ENCODE measurements around the gene FGF18. TPM values are rescaled to one million over a fixed set of nuclear protein-coding genes. Genes with fewer than 3 reads are reported as not detected.

The FGF18 gene
- total RNA-seq, 2 donors from 2014 or later, result 0.19 to 0.21 TPM

DNA sequence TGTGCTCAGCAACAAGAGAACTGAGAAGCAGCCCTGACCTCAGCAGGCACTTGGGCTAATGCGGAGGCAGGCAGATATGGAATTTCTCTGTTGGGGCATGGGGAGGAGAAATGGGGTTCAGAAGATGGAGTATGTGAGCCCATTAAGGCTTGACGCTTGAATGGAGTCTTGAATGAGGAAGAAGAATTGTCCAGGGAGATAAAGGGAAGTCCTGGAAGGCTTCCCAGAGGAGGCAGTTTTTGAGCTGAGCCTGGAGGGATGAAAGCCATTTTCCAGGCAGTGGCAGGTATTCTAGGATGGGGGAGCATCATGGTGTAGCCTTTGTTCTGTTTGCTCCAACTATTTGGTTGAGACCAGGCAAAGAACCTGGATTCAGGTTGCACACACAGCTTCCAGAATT, 34.5 kb downstream of the FGF18 start:
- no peak overlapping the region for H3K4me3 Mint-ChIP-seq
- no peaks in the 10 kb centered on the region for H3K4me1 Mint-ChIP-seq
- no peaks in the 10 kb centered on the region for H3K9me3 Mint-ChIP-seq
- no peaks in the 10 kb centered on the region for H3K36me3 Mint-ChIP-seq (ENCODE audit: low read depth)
- H3K27ac Mint-ChIP-seq, result no peak overlapping the region
- peaks cover 13% of the 10 kb centered on the region for H3K27me3 Mint-ChIP-seq
- ATAC-seq (replicated peaks), result no peak

DNA sequence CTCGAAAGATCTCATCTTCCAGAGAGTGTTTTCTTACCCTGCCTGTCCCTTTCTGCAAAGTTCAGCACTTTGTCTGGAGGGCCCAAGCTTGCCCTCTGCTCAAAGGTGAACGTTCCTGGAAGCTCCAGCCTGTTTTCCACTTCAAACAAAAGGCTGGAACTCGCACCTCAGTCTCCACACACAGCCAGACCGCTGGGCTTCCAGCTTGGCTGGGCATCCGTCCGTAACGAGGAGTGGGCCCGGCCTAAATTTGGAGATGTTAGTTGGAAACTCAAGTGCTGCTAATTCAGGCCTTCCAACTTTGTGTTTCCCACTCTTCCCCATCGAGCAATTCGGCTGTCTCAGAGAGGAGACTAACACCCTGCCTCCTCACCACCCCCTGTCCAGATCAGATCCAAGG, 35.1 kb downstream of the FGF18 start:
- H3K4me1 Mint-ChIP-seq, result no peaks in the 10 kb centered on the region

GRCh38 chr5:171455522-171455921, 36.1 kb downstream of the FGF18 start:
- no peaks in the 10 kb centered on the region for H3K4me1 Mint-ChIP-seq
- no peak for ATAC-seq (replicated peaks)
- no peak overlapping the region for H3K4me3 Mint-ChIP-seq
- no peaks in the 10 kb centered on the region for H3K9me3 Mint-ChIP-seq
- H3K27me3 Mint-ChIP-seq, result peaks cover 16% of the 10 kb centered on the region
- H3K36me3 Mint-ChIP-seq (ENCODE audit: low read depth), result no peaks in the 10 kb centered on the region
- H3K27ac Mint-ChIP-seq, result no peak overlapping the region

More for the DNA sequence above, 35.1 kb downstream of the FGF18 start:
- no peak overlapping the region for H3K27ac Mint-ChIP-seq
- H3K27me3 Mint-ChIP-seq, result peaks cover 16% of the 10 kb centered on the region
- H3K9me3 Mint-ChIP-seq, result no peaks in the 10 kb centered on the region
- ATAC-seq (replicated peaks), result no peak
- no peak overlapping the region for H3K4me3 Mint-ChIP-seq
- H3K36me3 Mint-ChIP-seq (ENCODE audit: low read depth), result no peaks in the 10 kb centered on the region

- Mint-ChIP-seq H3K9me3 (no peaks in the 10 kb centered on the region), H3K4me1 (no peaks in the 10 kb centered on the region), H3K4me3 (no peak overlapping the region), H3K27ac (no peak overlapping the region), H3K27me3 (peaks cover 10% of the 10 kb centered on the region), H3K36me3 (ENCODE audit: low read depth) (no peaks in the 10 kb centered on the region)
- no peak for ATAC-seq (replicated peaks)
These were observed 37.9 kb downstream of the FGF18 start for GRCh38 chr5:171457208-171457981.

GRCh38 chr5:171459839-171460238, 40.4 kb downstream of the FGF18 start:
- peaks cover 8% of the 10 kb centered on the region for H3K27me3 Mint-ChIP-seq
- H3K27ac Mint-ChIP-seq, result no peak overlapping the region
- H3K36me3 Mint-ChIP-seq (ENCODE audit: low read depth), result no peaks in the 10 kb centered on the region
- ATAC-seq (replicated peaks), result no peak
- H3K4me1 Mint-ChIP-seq, result no peaks in the 10 kb centered on the region
- H3K4me3 Mint-ChIP-seq, result no peak overlapping the region
- no peaks in the 10 kb centered on the region for H3K9me3 Mint-ChIP-seq

DNA sequence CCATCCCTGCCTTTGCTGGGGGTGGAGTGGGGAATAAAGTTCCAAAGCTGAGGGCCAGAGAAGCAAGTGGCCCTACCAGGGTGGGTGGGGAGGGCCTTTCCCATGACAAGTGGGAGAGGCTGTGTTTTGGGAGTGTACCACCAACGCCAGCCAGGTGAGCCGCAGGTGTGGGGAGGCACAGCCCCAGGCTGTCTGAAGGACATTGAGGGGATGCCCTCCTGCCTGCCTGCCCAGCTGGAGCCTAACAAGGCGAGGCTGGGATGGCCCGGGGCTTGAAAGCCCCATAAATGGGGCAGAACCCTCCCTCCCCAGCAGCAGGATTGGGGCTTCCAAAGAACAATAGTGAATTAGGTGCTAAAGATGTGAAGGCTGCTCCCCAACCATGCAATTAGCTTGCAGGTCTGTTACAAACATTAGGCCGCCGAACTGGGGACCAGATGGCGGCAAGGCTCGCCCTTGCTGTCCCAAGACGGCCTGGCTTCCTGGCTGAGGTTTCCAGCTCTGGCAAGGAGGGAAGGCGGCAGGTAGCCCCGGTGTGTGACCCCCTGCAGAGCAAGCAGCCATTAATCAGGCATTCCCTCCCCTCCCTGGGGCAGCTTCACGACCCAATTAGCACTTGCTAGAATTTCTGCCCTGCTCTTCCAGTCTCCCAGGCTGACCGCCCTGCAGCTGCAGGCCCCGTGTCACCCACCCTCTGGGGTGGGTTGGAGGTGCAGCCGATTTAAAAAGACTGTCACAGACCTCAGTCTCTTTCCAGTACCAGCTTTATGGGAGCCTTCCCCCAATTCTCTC, 42.9 kb downstream of the FGF18 start:
- Mint-ChIP-seq H3K4me3 (no peak overlapping the region), H3K27me3 (peaks cover 14% of the 10 kb centered on the region), H3K9me3 (no peaks in the 10 kb centered on the region), H3K4me1 (no peaks in the 10 kb centered on the region), H3K36me3 (ENCODE audit: low read depth) (no peaks in the 10 kb centered on the region), H3K27ac (no peak overlapping the region)
- no peak for ATAC-seq (replicated peaks)

DNA sequence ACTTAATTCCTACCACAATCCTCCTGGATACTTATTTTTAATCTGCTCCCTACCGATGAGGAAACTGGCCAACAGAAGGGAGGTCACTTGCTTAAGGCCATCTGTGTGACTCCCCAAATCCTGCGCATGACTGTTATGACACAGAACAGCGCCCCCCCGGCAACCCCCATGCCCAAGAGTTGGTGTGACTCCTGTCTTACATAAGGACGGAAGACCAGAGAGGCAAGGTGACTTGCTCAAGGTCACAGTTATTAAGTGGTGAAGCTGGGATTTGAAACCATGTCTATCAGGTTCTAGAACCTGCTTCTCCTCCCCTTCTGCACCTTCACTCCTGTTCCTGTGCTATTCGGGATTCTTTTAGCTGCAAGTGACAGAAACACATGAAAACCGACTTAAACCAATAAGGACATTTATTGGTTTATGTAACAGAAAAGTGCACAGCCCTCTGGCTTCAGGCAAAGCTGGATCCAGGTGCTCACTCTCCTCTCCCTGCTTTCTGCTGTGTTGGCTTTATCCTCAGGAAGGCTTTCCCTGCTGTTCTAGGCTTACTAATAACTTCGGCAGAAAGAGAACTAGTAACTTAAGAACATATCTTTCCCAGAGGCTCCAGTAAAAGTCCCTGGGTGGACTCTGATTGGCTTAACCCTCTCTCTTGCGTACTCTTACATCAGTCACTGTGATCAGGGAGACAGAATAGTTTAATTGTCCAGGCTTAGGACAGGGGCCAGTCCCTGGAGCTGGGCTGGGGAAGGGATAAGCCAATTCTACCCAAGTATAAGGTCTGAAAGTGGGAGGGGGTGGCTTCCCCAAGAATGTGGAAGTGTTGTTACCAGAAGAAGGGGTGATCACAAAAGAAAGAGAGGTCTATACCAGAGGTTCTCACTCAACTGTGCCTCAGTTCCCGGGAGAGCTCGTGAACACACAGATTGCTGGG, 43.7 kb downstream of the FGF18 start:
- Mint-ChIP-seq H3K4me3 (no peak overlapping the region), H3K36me3 (ENCODE audit: low read depth) (no peaks in the 10 kb centered on the region), H3K27me3 (peaks cover 14% of the 10 kb centered on the region), H3K27ac (no peak overlapping the region), H3K9me3 (no peaks in the 10 kb centered on the region), H3K4me1 (no peaks in the 10 kb centered on the region)
- ATAC-seq (replicated peaks), result no peak

DNA sequence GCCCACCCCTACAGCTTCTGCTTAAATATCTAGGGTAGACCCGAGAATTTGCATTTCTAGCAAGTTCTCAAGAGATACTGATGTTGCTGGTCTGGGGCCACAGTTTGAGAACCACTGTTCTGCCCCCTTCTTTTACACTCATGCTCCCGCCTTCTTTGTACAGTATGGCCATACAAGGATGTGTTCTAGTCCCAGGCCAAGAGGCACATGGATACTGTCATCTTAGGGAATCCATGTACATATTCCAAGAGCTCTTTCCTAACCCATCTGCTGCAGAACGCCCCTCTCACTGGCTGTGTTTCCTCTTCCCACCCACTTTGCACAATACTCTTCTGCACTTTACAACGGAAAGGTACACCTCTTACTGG, 44.4 kb downstream of the FGF18 start:
- H3K9me3 Mint-ChIP-seq, result no peaks in the 10 kb centered on the region
- no peak for ATAC-seq (replicated peaks)
- no peak overlapping the region for H3K4me3 Mint-ChIP-seq
- no peaks in the 10 kb centered on the region for H3K36me3 Mint-ChIP-seq (ENCODE audit: low read depth)
- H3K4me1 Mint-ChIP-seq, result no peaks in the 10 kb centered on the region
- peaks cover 14% of the 10 kb centered on the region for H3K27me3 Mint-ChIP-seq
- no peak overlapping the region for H3K27ac Mint-ChIP-seq

- H3K27ac Mint-ChIP-seq, result no peak overlapping the region
- no peak overlapping the region for H3K4me3 Mint-ChIP-seq
- ATAC-seq (replicated peaks), result no peak
- H3K27me3 Mint-ChIP-seq, result peaks cover 10% of the 10 kb centered on the region
- H3K4me1 Mint-ChIP-seq, result no peaks in the 10 kb centered on the region
- no peaks in the 10 kb centered on the region for H3K9me3 Mint-ChIP-seq
- H3K36me3 Mint-ChIP-seq (ENCODE audit: low read depth), result no peaks in the 10 kb centered on the region
These were observed 45.4 kb downstream of the FGF18 start for GRCh38 chr5:171464829-171465228.

- H3K27me3 Mint-ChIP-seq, result peaks cover 13% of the 10 kb centered on the region
- H3K4me1 Mint-ChIP-seq, result no peaks in the 10 kb centered on the region
- no peak for ATAC-seq (replicated peaks)
- H3K36me3 Mint-ChIP-seq (ENCODE audit: low read depth), result no peaks in the 10 kb centered on the region
- no peak overlapping the region for H3K27ac Mint-ChIP-seq
- H3K9me3 Mint-ChIP-seq, result no peaks in the 10 kb centered on the region
- no peak overlapping the region for H3K4me3 Mint-ChIP-seq
These were observed 47.7 kb downstream of the FGF18 start for GRCh38 chr5:171467107-171467506.

GRCh38 chr5:171469326-171469725, 49.9 kb downstream of the FGF18 start:
- Mint-ChIP-seq H3K4me1 (no peaks in the 10 kb centered on the region), H3K36me3 (ENCODE audit: low read depth) (no peaks in the 10 kb centered on the region), H3K27ac (no peak overlapping the region), H3K27me3 (peaks cover 9% of the 10 kb centered on the region), H3K9me3 (no peaks in the 10 kb centered on the region), H3K4me3 (no peak overlapping the region)
- ATAC-seq (replicated peaks), result no peak

- H3K27ac Mint-ChIP-seq, result no peak overlapping the region
- no peaks in the 10 kb centered on the region for H3K36me3 Mint-ChIP-seq (ENCODE audit: low read depth)
- no peak overlapping the region for H3K4me3 Mint-ChIP-seq
- H3K4me1 Mint-ChIP-seq, result no peaks in the 10 kb centered on the region
- H3K9me3 Mint-ChIP-seq, result no peaks in the 10 kb centered on the region
- ATAC-seq (replicated peaks), result no peak
- peaks cover 7% of the 10 kb centered on the region for H3K27me3 Mint-ChIP-seq
These were observed 51.0 kb downstream of the FGF18 start for GRCh38 chr5:171470420-171470819.

DNA sequence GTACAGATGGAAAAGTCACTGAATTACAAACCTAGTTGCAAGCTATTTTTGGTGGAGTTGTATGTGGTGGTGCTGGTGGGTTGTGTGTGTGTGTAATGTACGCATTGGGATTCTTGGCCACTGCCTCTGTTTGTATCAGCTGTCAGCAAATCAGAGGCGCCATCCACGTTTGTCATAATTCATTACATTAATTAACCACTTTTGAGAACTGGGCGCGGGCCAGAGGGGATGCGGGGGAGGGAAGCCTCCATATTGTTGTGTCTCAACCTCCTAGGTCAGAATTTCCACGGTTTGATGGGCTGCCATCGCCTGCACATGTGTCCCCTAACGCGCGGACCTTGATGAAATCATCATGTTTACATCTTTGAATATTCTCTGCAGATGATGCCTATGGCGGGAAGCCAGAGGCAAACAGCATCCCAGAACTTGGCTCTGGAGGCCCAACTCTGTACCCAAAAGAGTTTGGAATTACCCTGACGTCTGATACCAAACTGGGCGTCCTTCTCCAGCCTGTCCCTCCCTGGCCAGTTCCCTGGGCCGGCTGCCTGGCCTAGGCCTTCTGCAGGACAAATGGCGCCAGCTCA, 54.9 kb downstream of the FGF18 start:
- Mint-ChIP-seq H3K36me3 (ENCODE audit: low read depth) (no peaks in the 10 kb centered on the region), H3K4me3 (no peak overlapping the region), H3K9me3 (no peaks in the 10 kb centered on the region), H3K4me1 (no peaks in the 10 kb centered on the region), H3K27ac (no peak overlapping the region), H3K27me3 (peaks cover 3% of the 10 kb centered on the region)
- no peak for ATAC-seq (replicated peaks)

- Mint-ChIP-seq H3K27me3 (peaks cover 3% of the 10 kb centered on the region), H3K27ac (no peak overlapping the region), H3K4me3 (no peak overlapping the region), H3K36me3 (ENCODE audit: low read depth) (no peaks in the 10 kb centered on the region), H3K9me3 (no peaks in the 10 kb centered on the region), H3K4me1 (no peaks in the 10 kb centered on the region)
- ATAC-seq (replicated peaks), result no peak
These were observed 56.1 kb downstream of the FGF18 start for GRCh38 chr5:171475596-171475995.
